ENCODE data around the gene CDC42SE1. TPM values are rescaled to one million over a fixed set of nuclear protein-coding genes. Genes with fewer than 3 reads are reported as not detected.

CDC42SE1 gene
- total and polyA plus RNA-seq, 9 of the 15 experiments (the other 6 are each of a cell fraction or from before 2014, with no cell fraction given): 78.1 to 189 (median 114) TPM

DNA sequence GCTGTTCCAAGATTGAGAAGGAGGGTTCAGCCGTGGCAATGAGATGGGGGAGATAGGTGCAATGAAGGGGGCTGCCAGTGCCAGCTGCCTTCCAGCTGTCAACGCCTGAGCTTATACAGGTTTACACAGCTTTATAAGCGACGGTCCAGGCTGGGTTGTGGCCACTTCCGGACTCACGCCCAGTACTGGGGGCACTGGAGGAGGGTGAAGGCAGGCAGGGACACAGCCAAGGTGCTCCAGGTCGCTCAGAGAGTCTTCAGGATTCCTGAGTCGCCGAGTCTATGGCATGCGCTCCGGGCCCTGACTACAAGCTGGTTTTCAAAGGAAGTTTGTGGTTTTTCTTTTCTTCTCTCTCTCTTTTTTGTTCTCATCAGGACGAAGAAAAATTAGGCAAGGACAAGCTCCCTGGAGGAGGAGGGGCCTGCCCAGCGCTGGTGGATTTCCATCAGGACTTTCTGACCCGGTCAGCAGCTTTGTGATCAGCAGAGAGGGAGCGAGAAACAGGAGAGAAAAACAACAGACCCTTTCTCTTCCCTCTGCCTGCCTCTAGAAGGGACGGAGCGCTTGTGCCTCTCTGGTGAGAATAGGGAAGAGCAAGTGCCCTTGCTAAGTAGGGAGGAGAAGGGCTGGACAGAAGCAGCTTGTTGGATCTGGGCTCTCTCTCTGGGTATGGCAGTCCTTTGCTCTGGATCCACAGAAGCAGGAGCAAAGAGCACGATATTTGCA is 52.9 kb downstream of the CDC42SE1 start, which contains the start of gene MINDY1 (continued):
- TF ChIP-seq, protein P1, sequence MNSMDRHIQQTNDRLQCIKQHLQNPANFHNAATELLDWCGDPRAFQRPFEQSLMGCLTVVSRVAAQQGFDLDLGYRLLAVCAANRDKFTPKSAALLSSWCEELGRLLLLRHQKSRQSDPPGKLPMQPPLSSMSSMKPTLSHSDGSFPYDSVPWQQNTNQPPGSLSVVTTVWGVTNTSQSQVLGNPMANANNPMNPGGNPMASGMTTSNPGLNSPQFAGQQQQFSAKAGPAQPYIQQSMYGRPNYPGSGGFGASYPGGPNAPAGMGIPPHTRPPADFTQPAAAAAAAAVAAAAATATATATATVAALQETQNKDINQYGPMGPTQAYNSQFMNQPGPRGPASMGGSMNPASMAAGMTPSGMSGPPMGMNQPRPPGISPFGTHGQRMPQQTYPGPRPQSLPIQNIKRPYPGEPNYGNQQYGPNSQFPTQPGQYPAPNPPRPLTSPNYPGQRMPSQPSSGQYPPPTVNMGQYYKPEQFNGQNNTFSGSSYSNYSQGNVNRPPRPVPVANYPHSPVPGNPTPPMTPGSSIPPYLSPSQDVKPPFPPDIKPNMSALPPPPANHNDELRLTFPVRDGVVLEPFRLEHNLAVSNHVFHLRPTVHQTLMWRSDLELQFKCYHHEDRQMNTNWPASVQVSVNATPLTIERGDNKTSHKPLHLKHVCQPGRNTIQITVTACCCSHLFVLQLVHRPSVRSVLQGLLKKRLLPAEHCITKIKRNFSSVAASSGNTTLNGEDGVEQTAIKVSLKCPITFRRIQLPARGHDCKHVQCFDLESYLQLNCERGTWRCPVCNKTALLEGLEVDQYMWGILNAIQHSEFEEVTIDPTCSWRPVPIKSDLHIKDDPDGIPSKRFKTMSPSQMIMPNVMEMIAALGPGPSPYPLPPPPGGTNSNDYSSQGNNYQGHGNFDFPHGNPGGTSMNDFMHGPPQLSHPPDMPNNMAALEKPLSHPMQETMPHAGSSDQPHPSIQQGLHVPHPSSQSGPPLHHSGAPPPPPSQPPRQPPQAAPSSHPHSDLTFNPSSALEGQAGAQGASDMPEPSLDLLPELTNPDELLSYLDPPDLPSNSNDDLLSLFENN (IDR thresholded peaks at IDR 0.05; ENCODE audit: low read depth in 2 of 2, low read length in 2 of 2): no peak
- TF ChIP-seq GTF2E2 (tag; IDR thresholded peaks at IDR 0.05) (0 out of 2 replicates have a peak, but pooled peaks have one; percentile 28), RBM22 (IDR thresholded peaks at IDR 0.05; ENCODE audit: low read depth, low read length, poor library complexity, severe bottlenecking) (no peak), L3MBTL2 (IDR thresholded peaks at IDR 0.05) (peak; percentile 58; the same call in 1 of the 2 replicates), JUND (IDR thresholded peaks at IDR 0.05; ENCODE audit: borderline replicate concordance, low read depth, low read length) (peak; percentile 6; the same call in 1 of the 2 replicates), JUND (tag; IDR thresholded peaks at IDR 0.05; ENCODE audit: borderline replicate concordance, low read depth, low read length) (no peak), TAF15 (IDR thresholded peaks at IDR 0.05; ENCODE audit: low read depth, low read length) (no peak), ZNF232 (CRISPR knock-in tag; IDR thresholded peaks at IDR 0.05) (no peak), ETV5 (CRISPR knock-in tag; IDR thresholded peaks at IDR 0.05; ENCODE audit: low read depth) (0 out of 2 replicates have a peak, but pooled peaks have one; percentile 50), POLR2A (conservative IDR thresholded peaks at IDR 0.05) (peak; percentile 61; the same call in 1 of the 2 replicates), PHF8 (IDR thresholded peaks at IDR 0.05; ENCODE audit: borderline replicate concordance, low read length) (peak; percentile 50; the same call in 1 of the 2 replicates), YY1 (IDR thresholded peaks at IDR 0.05; ENCODE audit: borderline replicate concordance in 1 of 3, control insufficient read depth in 1 of 3, extremely low read depth in 1 of 3, insufficient read depth in 3 of 3, insufficient read length in 1 of 3, insufficient replicate concordance in 2 of 3, low read depth in 1 of 3, low read length in 2 of 3) (peak in 2 of 3 experiments; percentile 27 to 41), ZFX (CRISPR knock-in tag; IDR thresholded peaks at IDR 0.05) (peak; percentile 30; the same call in 1 of the 2 replicates), SPI1 (IDR thresholded peaks at IDR 0.05; ENCODE audit: borderline replicate concordance, low read depth, low read length) (peak; percentile 88)
- TF ChIP-seq, protein P2, sequence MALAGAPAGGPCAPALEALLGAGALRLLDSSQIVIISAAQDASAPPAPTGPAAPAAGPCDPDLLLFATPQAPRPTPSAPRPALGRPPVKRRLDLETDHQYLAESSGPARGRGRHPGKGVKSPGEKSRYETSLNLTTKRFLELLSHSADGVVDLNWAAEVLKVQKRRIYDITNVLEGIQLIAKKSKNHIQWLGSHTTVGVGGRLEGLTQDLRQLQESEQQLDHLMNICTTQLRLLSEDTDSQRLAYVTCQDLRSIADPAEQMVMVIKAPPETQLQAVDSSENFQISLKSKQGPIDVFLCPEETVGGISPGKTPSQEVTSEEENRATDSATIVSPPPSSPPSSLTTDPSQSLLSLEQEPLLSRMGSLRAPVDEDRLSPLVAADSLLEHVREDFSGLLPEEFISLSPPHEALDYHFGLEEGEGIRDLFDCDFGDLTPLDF (CRISPR knock-in tag; IDR thresholded peaks at IDR 0.05): 0 out of 2 replicates have a peak, but pooled peaks have one; percentile 58
- TF ChIP-seq, protein P3, sequence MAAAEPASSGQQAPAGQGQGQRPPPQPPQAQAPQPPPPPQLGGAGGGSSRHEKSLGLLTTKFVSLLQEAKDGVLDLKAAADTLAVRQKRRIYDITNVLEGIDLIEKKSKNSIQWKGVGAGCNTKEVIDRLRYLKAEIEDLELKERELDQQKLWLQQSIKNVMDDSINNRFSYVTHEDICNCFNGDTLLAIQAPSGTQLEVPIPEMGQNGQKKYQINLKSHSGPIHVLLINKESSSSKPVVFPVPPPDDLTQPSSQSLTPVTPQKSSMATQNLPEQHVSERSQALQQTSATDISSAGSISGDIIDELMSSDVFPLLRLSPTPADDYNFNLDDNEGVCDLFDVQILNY (CRISPR knock-in tag; IDR thresholded peaks at IDR 0.05): no peak
- TF ChIP-seq, protein P4, sequence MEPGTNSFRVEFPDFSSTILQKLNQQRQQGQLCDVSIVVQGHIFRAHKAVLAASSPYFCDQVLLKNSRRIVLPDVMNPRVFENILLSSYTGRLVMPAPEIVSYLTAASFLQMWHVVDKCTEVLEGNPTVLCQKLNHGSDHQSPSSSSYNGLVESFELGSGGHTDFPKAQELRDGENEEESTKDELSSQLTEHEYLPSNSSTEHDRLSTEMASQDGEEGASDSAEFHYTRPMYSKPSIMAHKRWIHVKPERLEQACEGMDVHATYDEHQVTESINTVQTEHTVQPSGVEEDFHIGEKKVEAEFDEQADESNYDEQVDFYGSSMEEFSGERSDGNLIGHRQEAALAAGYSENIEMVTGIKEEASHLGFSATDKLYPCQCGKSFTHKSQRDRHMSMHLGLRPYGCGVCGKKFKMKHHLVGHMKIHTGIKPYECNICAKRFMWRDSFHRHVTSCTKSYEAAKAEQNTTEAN (CRISPR knock-in tag; IDR thresholded peaks at IDR 0.05): no peak
- TF ChIP-seq, protein P5, sequence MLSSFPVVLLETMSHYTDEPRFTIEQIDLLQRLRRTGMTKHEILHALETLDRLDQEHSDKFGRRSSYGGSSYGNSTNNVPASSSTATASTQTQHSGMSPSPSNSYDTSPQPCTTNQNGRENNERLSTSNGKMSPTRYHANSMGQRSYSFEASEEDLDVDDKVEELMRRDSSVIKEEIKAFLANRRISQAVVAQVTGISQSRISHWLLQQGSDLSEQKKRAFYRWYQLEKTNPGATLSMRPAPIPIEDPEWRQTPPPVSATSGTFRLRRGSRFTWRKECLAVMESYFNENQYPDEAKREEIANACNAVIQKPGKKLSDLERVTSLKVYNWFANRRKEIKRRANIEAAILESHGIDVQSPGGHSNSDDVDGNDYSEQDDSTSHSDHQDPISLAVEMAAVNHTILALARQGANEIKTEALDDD (IDR thresholded peaks at IDR 0.05): no peak

Data from K562 (cell line).